ENCODE results near the gene CCDC102B. TPM values are rescaled to one million over a fixed set of nuclear protein-coding genes. Genes with fewer than 3 reads are reported as not detected.
A peak's percentile ranks its signal among the peaks of the same experiment; 100 is the strongest.

Gene CCDC102B
- total RNA-seq, 1 experiment from 2014 or later = 2.4 TPM

GRCh38 chr18:69064063-69064462 lies 266.2 kb downstream of the CCDC102B start:
- ChIA-PET POLR2A (ENCODE audit: unreplicated experiment) (no interaction called here), CTCF (no interaction called here)
- Histone ChIP-seq H3K9me3 (ENCODE audit: low read length) (no peaks in the 10 kb centered on the region), H3K4me1 (ENCODE audit: insufficient read depth, low read length) (no peaks in the 10 kb centered on the region), H3K79me2 (ENCODE audit: low read length) (no peaks in the 10 kb centered on the region), H2AFZ (ENCODE audit: low read length) (no peak overlapping the region), H3K27me3 (ENCODE audit: low read length) (no peaks in the 10 kb centered on the region), H3K9me2 (replicated peaks; ENCODE audit: low read length) (no peaks in the 10 kb centered on the region), H3K9ac (ENCODE audit: low read length) (no peak overlapping the region), H3K4me3 (ENCODE audit: low read length) (no peak overlapping the region), H3F3A (ENCODE audit: low read length, unreplicated experiment) (no peaks in the 10 kb centered on the region), H4K20me1 (ENCODE audit: low read length) (no peaks in the 10 kb centered on the region), H3K27ac (ENCODE audit: low read length) (no peak overlapping the region), H3K36me3 (ENCODE audit: low read depth, low read length) (no peaks in the 10 kb centered on the region), H3K4me2 (ENCODE audit: low read length) (no peak overlapping the region)
- ATAC-seq = peak; percentile 58
- no TSS peak for BruUV-seq (replicated peaks)
- intact Hi-C loops (cut with micrococcal nuclease) = no loop called here
- no peak for TF ChIP-seq EZH2phosphoT487 (IDR thresholded peaks at IDR 0.05; ENCODE audit: borderline replicate concordance, low read length)
- TF ChIP-seq EZH2 (IDR thresholded peaks at IDR 0.05; ENCODE audit: low read length, unreplicated experiment) = no peak
- TF ChIP-seq, protein P1, sequence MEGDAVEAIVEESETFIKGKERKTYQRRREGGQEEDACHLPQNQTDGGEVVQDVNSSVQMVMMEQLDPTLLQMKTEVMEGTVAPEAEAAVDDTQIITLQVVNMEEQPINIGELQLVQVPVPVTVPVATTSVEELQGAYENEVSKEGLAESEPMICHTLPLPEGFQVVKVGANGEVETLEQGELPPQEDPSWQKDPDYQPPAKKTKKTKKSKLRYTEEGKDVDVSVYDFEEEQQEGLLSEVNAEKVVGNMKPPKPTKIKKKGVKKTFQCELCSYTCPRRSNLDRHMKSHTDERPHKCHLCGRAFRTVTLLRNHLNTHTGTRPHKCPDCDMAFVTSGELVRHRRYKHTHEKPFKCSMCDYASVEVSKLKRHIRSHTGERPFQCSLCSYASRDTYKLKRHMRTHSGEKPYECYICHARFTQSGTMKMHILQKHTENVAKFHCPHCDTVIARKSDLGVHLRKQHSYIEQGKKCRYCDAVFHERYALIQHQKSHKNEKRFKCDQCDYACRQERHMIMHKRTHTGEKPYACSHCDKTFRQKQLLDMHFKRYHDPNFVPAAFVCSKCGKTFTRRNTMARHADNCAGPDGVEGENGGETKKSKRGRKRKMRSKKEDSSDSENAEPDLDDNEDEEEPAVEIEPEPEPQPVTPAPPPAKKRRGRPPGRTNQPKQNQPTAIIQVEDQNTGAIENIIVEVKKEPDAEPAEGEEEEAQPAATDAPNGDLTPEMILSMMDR (conservative IDR thresholded peaks at IDR 0.05; ENCODE audit: low read depth, low read length) = no peak
- peak; percentile 37 for DNase-seq

GRCh38 chr18:69067048-69067447 lies 269.2 kb downstream of the CCDC102B start:
- H2AFZ ChIP-seq (ENCODE audit: low read length) = no peak overlapping the region
- H3K9me2 ChIP-seq (replicated peaks; ENCODE audit: low read length) = no peaks in the 10 kb centered on the region
- no peaks in the 10 kb centered on the region for H3K36me3 ChIP-seq (ENCODE audit: low read depth, low read length)
- ChIA-PET POLR2A (ENCODE audit: unreplicated experiment) (no interaction called here), CTCF (no interaction called here)
- intact Hi-C loops (cut with micrococcal nuclease) = no loop called here
- ATAC-seq (no peak), DNase-seq (no peak)
- H3K27ac ChIP-seq (ENCODE audit: low read length) = no peak overlapping the region
- no peaks in the 10 kb centered on the region for H3K27me3 ChIP-seq (ENCODE audit: low read length)
- H4K20me1 ChIP-seq (ENCODE audit: low read length) = no peaks in the 10 kb centered on the region
- no peak for TF ChIP-seq EZH2 (IDR thresholded peaks at IDR 0.05; ENCODE audit: low read length, unreplicated experiment)
- no peak for TF ChIP-seq EZH2phosphoT487 (IDR thresholded peaks at IDR 0.05; ENCODE audit: borderline replicate concordance, low read length)
- TF ChIP-seq, protein P1 (conservative IDR thresholded peaks at IDR 0.05; ENCODE audit: low read depth, low read length) = no peak
- no TSS peak for BruUV-seq (replicated peaks)
- no peak overlapping the region for H3K4me3 ChIP-seq (ENCODE audit: low read length)
- H3K79me2 ChIP-seq (ENCODE audit: low read length) = no peaks in the 10 kb centered on the region
- no peaks in the 10 kb centered on the region for H3K9me3 ChIP-seq (ENCODE audit: low read length)
- no peaks in the 10 kb centered on the region for H3F3A ChIP-seq (ENCODE audit: low read length, unreplicated experiment)
- no peak overlapping the region for H3K9ac ChIP-seq (ENCODE audit: low read length)
- H3K4me2 ChIP-seq (ENCODE audit: low read length) = no peak overlapping the region
- no peaks in the 10 kb centered on the region for H3K4me1 ChIP-seq (ENCODE audit: insufficient read depth, low read length)

GRCh38 chr18:69071680-69072079 lies 273.8 kb downstream of the CCDC102B start:
- Histone ChIP-seq H3K4me2 (ENCODE audit: low read length) (no peak overlapping the region), H3K9ac (ENCODE audit: low read length) (no peak overlapping the region), H3K36me3 (ENCODE audit: low read depth, low read length) (no peaks in the 10 kb centered on the region), H2AFZ (ENCODE audit: low read length) (no peak overlapping the region), H4K20me1 (ENCODE audit: low read length) (no peaks in the 10 kb centered on the region), H3K79me2 (ENCODE audit: low read length) (no peaks in the 10 kb centered on the region), H3K27ac (ENCODE audit: low read length) (no peak overlapping the region), H3F3A (ENCODE audit: low read length, unreplicated experiment) (no peaks in the 10 kb centered on the region), H3K4me3 (ENCODE audit: low read length) (no peak overlapping the region), H3K9me3 (ENCODE audit: low read length) (no peaks in the 10 kb centered on the region), H3K4me1 (ENCODE audit: insufficient read depth, low read length) (no peaks in the 10 kb centered on the region), H3K9me2 (replicated peaks; ENCODE audit: low read length) (no peaks in the 10 kb centered on the region), H3K27me3 (ENCODE audit: low read length) (no peaks in the 10 kb centered on the region)
- no TSS peak for BruUV-seq (replicated peaks)
- ATAC-seq = no peak
- ChIA-PET POLR2A (ENCODE audit: unreplicated experiment) (no interaction called here), CTCF (no interaction called here)
- DNase-seq = no peak
- TF ChIP-seq, protein P1 (conservative IDR thresholded peaks at IDR 0.05; ENCODE audit: low read depth, low read length) = no peak
- no peak for TF ChIP-seq EZH2 (IDR thresholded peaks at IDR 0.05; ENCODE audit: low read length, unreplicated experiment)
- intact Hi-C loops (cut with micrococcal nuclease) = no loop called here
